Parietal lobe (tissue), 2 donors: Measurements from ENCODE around the gene MYO3B. TPM values are rescaled to one million over a fixed set of nuclear protein-coding genes. Genes with fewer than 3 reads are reported as not detected.

Source experiments
- small RNA-seq: library from RNA; depleted of rRNA; stranded (forward); fragments of <200 nt; gene quantifications from one replicate; pipeline ENCODE3, GENCODE V24; 2014; ENCODE audit warnings: low replicate concordance
- total RNA-seq: library from RNA; depleted of rRNA; stranded (reverse); fragments of >200 nt; gene quantifications from one replicate; pipeline ENCODE4 v1.2.3, GENCODE V29; 2014

MYO3B gene, protein sequence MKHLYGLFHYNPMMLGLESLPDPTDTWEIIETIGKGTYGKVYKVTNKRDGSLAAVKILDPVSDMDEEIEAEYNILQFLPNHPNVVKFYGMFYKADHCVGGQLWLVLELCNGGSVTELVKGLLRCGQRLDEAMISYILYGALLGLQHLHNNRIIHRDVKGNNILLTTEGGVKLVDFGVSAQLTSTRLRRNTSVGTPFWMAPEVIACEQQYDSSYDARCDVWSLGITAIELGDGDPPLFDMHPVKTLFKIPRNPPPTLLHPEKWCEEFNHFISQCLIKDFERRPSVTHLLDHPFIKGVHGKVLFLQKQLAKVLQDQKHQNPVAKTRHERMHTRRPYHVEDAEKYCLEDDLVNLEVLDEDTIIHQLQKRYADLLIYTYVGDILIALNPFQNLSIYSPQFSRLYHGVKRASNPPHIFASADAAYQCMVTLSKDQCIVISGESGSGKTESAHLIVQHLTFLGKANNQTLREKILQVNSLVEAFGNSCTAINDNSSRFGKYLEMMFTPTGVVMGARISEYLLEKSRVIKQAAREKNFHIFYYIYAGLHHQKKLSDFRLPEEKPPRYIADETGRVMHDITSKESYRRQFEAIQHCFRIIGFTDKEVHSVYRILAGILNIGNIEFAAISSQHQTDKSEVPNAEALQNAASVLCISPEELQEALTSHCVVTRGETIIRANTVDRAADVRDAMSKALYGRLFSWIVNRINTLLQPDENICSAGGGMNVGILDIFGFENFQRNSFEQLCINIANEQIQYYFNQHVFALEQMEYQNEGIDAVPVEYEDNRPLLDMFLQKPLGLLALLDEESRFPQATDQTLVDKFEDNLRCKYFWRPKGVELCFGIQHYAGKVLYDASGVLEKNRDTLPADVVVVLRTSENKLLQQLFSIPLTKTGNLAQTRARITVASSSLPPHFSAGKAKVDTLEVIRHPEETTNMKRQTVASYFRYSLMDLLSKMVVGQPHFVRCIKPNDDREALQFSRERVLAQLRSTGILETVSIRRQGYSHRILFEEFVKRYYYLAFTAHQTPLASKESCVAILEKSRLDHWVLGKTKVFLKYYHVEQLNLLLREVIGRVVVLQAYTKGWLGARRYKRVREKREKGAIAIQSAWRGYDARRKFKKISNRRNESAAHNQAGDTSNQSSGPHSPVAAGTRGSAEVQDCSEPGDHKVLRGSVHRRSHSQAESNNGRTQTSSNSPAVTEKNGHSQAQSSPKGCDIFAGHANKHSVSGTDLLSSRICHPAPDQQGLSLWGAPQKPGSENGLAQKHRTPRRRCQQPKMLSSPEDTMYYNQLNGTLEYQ (N-terminal part only)
- total RNA-seq = 0.94 TPM

DNA sequence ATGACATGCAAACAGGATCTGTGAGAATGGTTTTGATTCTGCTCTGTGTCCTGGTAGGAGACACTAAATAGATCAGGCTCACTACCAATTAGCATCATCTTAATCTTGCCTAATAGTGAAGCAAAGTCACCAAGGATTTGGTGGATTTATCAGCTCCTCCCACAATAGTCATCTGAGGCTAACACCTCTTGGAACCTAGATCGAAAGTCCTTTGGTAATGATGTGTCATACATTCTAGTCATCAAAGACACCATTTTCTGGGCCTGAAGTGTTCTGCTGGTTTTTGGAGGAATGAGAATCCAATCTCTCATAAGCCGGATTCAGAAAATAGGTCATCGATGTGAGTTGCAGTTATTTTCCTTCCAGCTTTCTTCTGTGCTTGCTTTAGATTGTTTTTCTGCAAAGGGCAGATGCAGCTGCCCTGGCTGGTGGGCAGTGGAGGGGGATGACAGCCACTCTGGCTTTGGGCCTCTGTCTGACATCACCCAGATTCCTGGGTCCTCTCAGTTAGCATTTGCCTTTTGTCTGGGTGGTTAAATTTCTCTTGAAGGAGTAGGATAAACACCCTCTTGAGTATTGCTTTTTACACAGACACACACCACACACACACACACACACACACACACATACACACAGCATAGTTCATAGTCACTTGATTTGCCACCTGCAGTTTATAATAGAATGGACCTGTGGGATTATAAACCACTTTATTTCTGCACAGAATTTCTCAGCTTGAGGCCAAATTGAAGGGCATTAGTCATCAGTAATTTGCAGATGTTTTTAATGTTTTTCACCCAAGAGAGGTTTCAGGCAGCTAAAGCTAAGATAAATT is at the start of gene MYO3B:
TSS of gene MYO3B (plus strand) at position 198 of the 832 bp plus-strand sequence. CDS start at position 339, 141 bp downstream.

Small RNA genes within 50 kb of the gene (small RNA-seq; reads per million reads assigned to genes)
- gene RF02271 = not detected
